RWPE1 (cell line): Measurements from ENCODE around the gene RPP40.

Experiments used
- CTCF ChIA-PET: fragments of 350-600 bp; sonication (Branson Sonifier 250); formaldehyde crosslinking; extraction: SDS; loops from one replicate; lab custom pipeline; 2021; lab: Yijun Ruan, JAX
- POLR2A ChIA-PET: fragments of 400-600 bp; formaldehyde crosslinking; extraction: SDS; loops from one replicate; lab custom pipeline; 2020; ENCODE audit warnings: antibody characterized with exemption; ENCODE audit not compliant: low non-redundant PET; lab: Yijun Ruan, JAX
- DNase-seq: peaks from one replicate; pipeline ENCODE4 v3.0.0; 2012; ENCODE audit warnings: low spot score
- H3K27ac ChIP-seq: fragments of 450-650 bp; 2 replicates; pipeline ENCODE4 v1.5.1; 2017
- CTCF ChIP-seq: fragments of 450-650 bp; conservative IDR thresholded peaks from 2 replicates; pipeline ENCODE4 v1.5.1; 2017; ENCODE audit warnings: low read depth, mild to moderate bottlenecking

Gene RPP40

GRCh38 chr6:5003604-5004372 is at the start of gene RPP40:
RPP40 (minus strand) TSS chr6:5004037; CDS start chr6:5004002, 35 bp downstream.
- CTCF ChIA-PET = interaction anchor here (0.6 to 1.3 kb wide), 7 partner anchors 16 to 368 kb away, joined by 3 to 6 read pairs (median 4); no protein-coding TSS in a partner anchor
- H3K27ac ChIP-seq = peak within 1 kb of the TSS; percentile 82
- POLR2A ChIA-PET = interaction anchor here (0.6 to 0.9 kb wide), 2 partner anchors 112 to 1331 kb away, joined by 3 to 4 read pairs; no protein-coding TSS in a partner anchor
- TF ChIP-seq CTCF = peak; percentile 91
- peak; percentile 94 for DNase-seq

GRCh38 chr6:5053038-5053437 is 49.2 kb upstream of the RPP40 start:
- POLR2A ChIA-PET = no interaction called here
- DNase-seq = no peak
- no peak for TF ChIP-seq CTCF
- no peak overlapping the region for H3K27ac ChIP-seq
- CTCF ChIA-PET = no interaction called here

GRCh38 chr6:5051394-5051793 is 47.6 kb upstream of the RPP40 start:
- ChIA-PET POLR2A (no interaction called here), CTCF (no interaction called here)
- TF ChIP-seq CTCF = no peak
- no peak for DNase-seq
- H3K27ac ChIP-seq = no peak overlapping the region

GRCh38 chr6:5050009-5050408 is 46.2 kb upstream of the RPP40 start:
- CTCF ChIA-PET = interaction anchor here (0.6 kb wide), 1 partner anchor 758 kb away, joined by 3 read pairs; no protein-coding TSS in a partner anchor
- POLR2A ChIA-PET = no interaction called here
- no peak for DNase-seq
- no peak for TF ChIP-seq CTCF
- H3K27ac ChIP-seq = no peak overlapping the region

GRCh38 chr6:5046430-5046829 is 42.6 kb upstream of the RPP40 start:
- no peak for TF ChIP-seq CTCF
- POLR2A ChIA-PET = no interaction called here
- no peak for DNase-seq
- H3K27ac ChIP-seq = no peak overlapping the region
- CTCF ChIA-PET = no interaction called here

GRCh38 chr6:5045416-5045815 is 41.6 kb upstream of the RPP40 start:
- TF ChIP-seq CTCF = no peak
- ChIA-PET CTCF (interaction anchor here (0.6 to 1.0 kb wide), 3 partner anchors 9 to 22 kb away, joined by 3 to 4 read pairs (median 4); no protein-coding TSS in a partner anchor), POLR2A (no interaction called here)
- DNase-seq = no peak
- H3K27ac ChIP-seq = no peak overlapping the region
